ACHN (cell line): ENCODE results near the gene CDKN2B-AS1.

Source experiments
- DNase-seq: peaks from one replicate; pipeline ENCODE4 v3.0.0-alpha.2; 2015
- in situ Hi-C: cut with HindIII; loops from 2 replicates; pipeline ENCODE4 v1.10.0; 2017; ENCODE audit warnings: low sequenced_read_pairs, low pct_ligation_motif_present, low pct_unique_long_range_greater_than_20kb

CDKN2B-AS1 gene

GRCh38 chr9:22158271-22158670 lies 163.7 kb downstream of the CDKN2B-AS1 start:
- DNase-seq, result no peak
- in situ Hi-C loops, result no loop called here

- no peak for DNase-seq
- in situ Hi-C loops, result no loop called here
These were observed 164.3 kb downstream of the CDKN2B-AS1 start for GRCh38 chr9:22158927-22159346.

GRCh38 chr9:22159586-22159985 lies 165.0 kb downstream of the CDKN2B-AS1 start:
- no peak for DNase-seq
- in situ Hi-C loops, result no loop called here

GRCh38 chr9:22160221-22160620 lies 165.6 kb downstream of the CDKN2B-AS1 start:
- in situ Hi-C loops, result no loop called here
- DNase-seq, result no peak

- DNase-seq, result no peak
- in situ Hi-C loops, result no loop called here
These were observed 170.6 kb downstream of the CDKN2B-AS1 start for GRCh38 chr9:22165144-22165543.

GRCh38 chr9:22169243-22169642 lies 174.7 kb downstream of the CDKN2B-AS1 start:
- in situ Hi-C loops, result no loop called here
- no peak for DNase-seq

- in situ Hi-C loops, result no loop called here
- DNase-seq, result no peak
These were observed 175.3 kb downstream of the CDKN2B-AS1 start for GRCh38 chr9:22169727-22170503.
